Hepatocyte (in vitro differentiated cells): Measurements from ENCODE around the gene TSR2. TPM values are rescaled to one million over a fixed set of nuclear protein-coding genes. Genes with fewer than 3 reads are reported as not detected.
A peak's percentile ranks its signal among the peaks of the same experiment; 100 is the strongest.

Experiments used
- DNase-seq: peaks from one replicate; pipeline ENCODE4 v3.0.0-alpha.2; 2016; ENCODE audit warnings: low spot score
- H2AFZ ChIP-seq: fragments of 200-600 bp; sonication (generic); 2 replicates; pipeline ENCODE4 v1.6.0; 2016; ENCODE audit warnings: antibody characterized with exemption, mild to moderate bottlenecking
- H3K27ac ChIP-seq: fragments of 200-600 bp; sonication (generic); 2 replicates; pipeline ENCODE4 v1.5.1; 2016; ENCODE audit warnings: mild to moderate bottlenecking
- H3K27me3 ChIP-seq: fragments of 200-600 bp; sonication (generic); 2 replicates; pipeline ENCODE4 v1.6.1; 2016
- H3K36me3 ChIP-seq: fragments of 200-600 bp; sonication (generic); replicated peaks from 2 replicates; pipeline ENCODE4 v1.5.1; 2016; ENCODE audit warnings: low read depth; ENCODE audit not compliant: insufficient read depth
- H3K4me1 ChIP-seq: fragments of 200-600 bp; sonication (generic); 2 replicates; pipeline ENCODE4 v1.5.1; 2016; ENCODE audit warnings: mild to moderate bottlenecking, moderate library complexity; ENCODE audit not compliant: insufficient read depth
- H3K4me2 ChIP-seq: fragments of 200-600 bp; sonication (generic); 2 replicates; pipeline ENCODE4 v1.6.0; 2016
- H3K4me3 ChIP-seq: fragments of 200-600 bp; sonication (generic); 2 replicates; pipeline ENCODE4 v1.5.1; 2016; ENCODE audit warnings: mild to moderate bottlenecking
- H3K79me2 ChIP-seq: fragments of 200-600 bp; sonication (generic); 2 replicates; pipeline ENCODE4 v1.6.0; 2017; ENCODE audit warnings: mild to moderate bottlenecking
- H3K9me2 ChIP-seq: fragments of 200-600 bp; sonication (generic); replicated peaks from 2 replicates; pipeline ENCODE4 v1.6.0; 2017; ENCODE audit warnings: mild to moderate bottlenecking; ENCODE audit not compliant: insufficient read depth
- H3K9me3 ChIP-seq: fragments of 200-600 bp; sonication (generic); 2 replicates; pipeline ENCODE4 v1.5.1; 2016; ENCODE audit warnings: low read depth, mild to moderate bottlenecking
- H4K20me1 ChIP-seq: fragments of 200-600 bp; sonication (generic); 2 replicates; pipeline ENCODE4 v1.6.0; 2016; ENCODE audit warnings: mild to moderate bottlenecking; ENCODE audit not compliant: insufficient read depth, poor library complexity, severe bottlenecking
- EZH2 ChIP-seq: fragments of 200-600 bp; sonication (generic); IDR thresholded peaks from 2 replicates; pipeline ENCODE4 v1.6.1; 2016; ENCODE audit warnings: antibody characterized with exemption, mild to moderate bottlenecking, borderline replicate concordance
- EZH2phosphoT487 ChIP-seq: fragments of 200-600 bp; sonication (generic); IDR thresholded peaks from one replicate; pipeline ENCODE4 v1.6.1; 2018; ENCODE audit warnings: antibody characterized with exemption, mild to moderate bottlenecking, low read depth, moderate library complexity; ENCODE audit not compliant: unreplicated experiment, severe bottlenecking
- WGBS: methylation state at CpG from one replicate; pipeline ENCODE4 v1.1.6; 2016; ENCODE audit warnings: low lambda C conversion rate; ENCODE audit errors: missing lambda C conversion rate; 5-methylcytosine and 5-hydroxymethylcytosine counted together
- polyA plus RNA-seq: library from polyadenylated mRNA; unstranded; fragments of >200 nt; fragmentation: Nextera tagmentation; extraction: Ambion mirVana; gene quantifications from 2 replicates; pipeline ENCODE4 v1.2.1, GENCODE V29; 2016
- total RNA-seq: library from RNA; depleted of rRNA; stranded (reverse); fragments of >200 nt; gene quantifications from 2 replicates; pipeline ENCODE4 v1.2.3, GENCODE V29; 2014
- TF ChIP-seq, protein P1 (sequence below): fragments of 200-600 bp; sonication (generic); IDR thresholded peaks from 2 replicates; pipeline ENCODE4 v1.5.1; 2016; ENCODE audit warnings: antibody characterized with exemption, mild to moderate bottlenecking; ENCODE audit not compliant: poor library complexity

TSR2 gene
- total and polyA plus RNA-seq, 2 experiments from 2014 or later: 18.9 to 58.4 TPM

DNA sequence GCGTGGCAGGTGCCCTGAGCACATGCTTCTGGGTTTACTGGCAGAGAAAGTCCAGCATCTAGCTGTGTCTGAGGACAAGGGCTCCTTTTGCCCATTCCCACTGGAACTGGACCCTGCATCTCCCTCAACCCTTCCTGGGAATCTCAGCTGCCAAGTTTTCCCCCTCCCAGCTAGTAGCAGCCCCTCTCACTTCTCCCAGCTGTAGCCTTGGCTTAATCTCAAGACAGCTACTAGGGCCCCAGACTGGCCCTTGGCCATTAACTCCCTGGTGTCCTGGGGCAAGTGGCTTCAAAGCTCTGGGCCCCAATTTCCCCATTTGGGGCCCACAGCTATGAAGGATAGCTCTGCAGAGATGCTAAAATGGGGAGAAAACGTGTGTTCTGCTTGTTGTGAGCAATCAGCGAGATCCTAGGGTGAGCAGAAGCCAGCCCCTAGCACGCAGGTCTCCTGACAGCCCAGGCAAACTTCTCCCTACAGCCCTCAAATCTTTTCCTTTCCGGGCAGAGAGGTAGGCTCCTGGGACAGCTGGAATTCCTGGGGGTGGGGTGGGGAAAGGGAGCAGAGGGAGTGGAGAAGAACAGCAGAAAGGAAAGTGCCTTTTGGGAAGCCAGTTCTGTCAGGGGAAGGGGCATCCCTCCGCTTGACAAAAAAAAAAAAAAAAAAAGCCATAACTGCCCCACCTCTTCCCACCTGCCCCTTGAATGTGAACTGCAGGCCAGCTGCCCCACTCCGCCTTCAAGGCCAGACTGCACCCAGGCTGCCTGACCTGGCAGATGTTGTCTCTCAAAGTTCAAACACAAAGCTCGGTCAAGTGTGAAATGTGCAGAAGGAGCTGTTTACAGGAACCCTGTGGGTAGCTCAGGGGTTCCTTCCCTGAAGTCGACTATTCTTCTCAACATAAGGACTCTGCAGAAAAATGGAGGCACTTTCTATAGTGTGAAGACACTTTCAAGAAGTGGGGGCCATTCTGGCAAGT is 39.2 kb downstream of the TSR2 start:
- TF ChIP-seq, protein P1, sequence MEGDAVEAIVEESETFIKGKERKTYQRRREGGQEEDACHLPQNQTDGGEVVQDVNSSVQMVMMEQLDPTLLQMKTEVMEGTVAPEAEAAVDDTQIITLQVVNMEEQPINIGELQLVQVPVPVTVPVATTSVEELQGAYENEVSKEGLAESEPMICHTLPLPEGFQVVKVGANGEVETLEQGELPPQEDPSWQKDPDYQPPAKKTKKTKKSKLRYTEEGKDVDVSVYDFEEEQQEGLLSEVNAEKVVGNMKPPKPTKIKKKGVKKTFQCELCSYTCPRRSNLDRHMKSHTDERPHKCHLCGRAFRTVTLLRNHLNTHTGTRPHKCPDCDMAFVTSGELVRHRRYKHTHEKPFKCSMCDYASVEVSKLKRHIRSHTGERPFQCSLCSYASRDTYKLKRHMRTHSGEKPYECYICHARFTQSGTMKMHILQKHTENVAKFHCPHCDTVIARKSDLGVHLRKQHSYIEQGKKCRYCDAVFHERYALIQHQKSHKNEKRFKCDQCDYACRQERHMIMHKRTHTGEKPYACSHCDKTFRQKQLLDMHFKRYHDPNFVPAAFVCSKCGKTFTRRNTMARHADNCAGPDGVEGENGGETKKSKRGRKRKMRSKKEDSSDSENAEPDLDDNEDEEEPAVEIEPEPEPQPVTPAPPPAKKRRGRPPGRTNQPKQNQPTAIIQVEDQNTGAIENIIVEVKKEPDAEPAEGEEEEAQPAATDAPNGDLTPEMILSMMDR: no peak
- TF ChIP-seq EZH2phosphoT487 (no peak), EZH2 (no peak)
- Histone ChIP-seq H3K9me3 (no peaks in the 10 kb centered on the region), H2AFZ (no peak overlapping the region), H3K36me3 (no peaks in the 10 kb centered on the region), H4K20me1 (no peaks in the 10 kb centered on the region), H3K27me3 (no peaks in the 10 kb centered on the region), H3K27ac (peak overlapping the region; percentile 59), H3K4me2 (peak overlapping the region; percentile 42), H3K9me2 (no peaks in the 10 kb centered on the region), H3K79me2 (peaks cover 20% of the 10 kb centered on the region), H3K4me3 (no peak overlapping the region), H3K4me1 (peaks cover 12% of the 10 kb centered on the region)
- 33% methylated on average over 8 of the region's 9 CpGs for WGBS
- DNase-seq: no peak

DNA sequence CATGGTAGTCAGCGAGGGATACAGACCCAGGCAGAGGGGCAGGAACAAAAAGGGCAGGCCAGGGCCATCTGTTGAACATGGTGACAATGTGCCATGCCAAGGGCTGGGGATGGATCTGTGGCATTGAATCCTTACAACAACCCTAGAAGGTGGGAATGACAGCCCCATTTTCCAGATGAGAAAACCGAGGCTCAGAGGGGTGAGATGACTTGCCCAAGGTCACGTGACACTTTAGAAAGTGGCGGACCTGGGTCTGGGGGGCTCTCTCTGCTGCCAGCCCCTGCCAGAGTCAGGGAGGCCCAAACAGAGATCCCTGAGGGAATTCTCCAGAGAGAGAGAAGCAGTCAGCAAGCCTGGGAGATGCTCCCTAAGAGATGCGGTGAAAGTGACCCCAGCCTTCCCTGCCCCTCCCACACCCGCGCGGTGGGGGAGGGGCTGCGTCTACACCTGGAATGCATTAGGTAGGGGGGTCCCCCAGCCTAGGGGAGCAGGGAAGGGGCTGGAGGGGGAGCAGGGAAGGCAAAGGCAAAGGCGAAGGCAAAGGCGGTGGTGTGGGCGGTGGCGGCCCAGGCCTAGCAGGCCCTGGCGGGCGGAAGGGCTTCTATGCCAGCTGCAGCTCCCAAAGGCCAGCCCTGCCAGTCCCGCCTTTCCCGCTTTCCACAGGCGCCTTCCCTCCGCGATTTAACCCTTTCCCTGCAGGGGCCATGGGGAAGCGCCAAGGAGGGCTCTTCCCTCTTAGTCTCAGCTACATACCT is 42.8 kb downstream of the TSR2 start:
- peak; percentile 23 for DNase-seq
- H3K27me3 ChIP-seq: no peaks in the 10 kb centered on the region
- TF ChIP-seq, protein P1: no peak
- TF ChIP-seq EZH2 (no peak), EZH2phosphoT487 (no peak)
- no peaks in the 10 kb centered on the region for H4K20me1 ChIP-seq
- 68% methylated on average over 19 of the region's 21 CpGs for WGBS
- H3K4me1 ChIP-seq: peaks cover 12% of the 10 kb centered on the region
- H3K27ac ChIP-seq: peak overlapping the region; percentile 74
- no peaks in the 10 kb centered on the region for H3K9me3 ChIP-seq
- H3K9me2 ChIP-seq: no peaks in the 10 kb centered on the region
- no peaks in the 10 kb centered on the region for H3K36me3 ChIP-seq
- H3K4me3 ChIP-seq: no peak overlapping the region
- H3K4me2 ChIP-seq: peak overlapping the region; percentile 37
- H3K79me2 ChIP-seq: peaks cover 28% of the 10 kb centered on the region
- no peak overlapping the region for H2AFZ ChIP-seq

DNA sequence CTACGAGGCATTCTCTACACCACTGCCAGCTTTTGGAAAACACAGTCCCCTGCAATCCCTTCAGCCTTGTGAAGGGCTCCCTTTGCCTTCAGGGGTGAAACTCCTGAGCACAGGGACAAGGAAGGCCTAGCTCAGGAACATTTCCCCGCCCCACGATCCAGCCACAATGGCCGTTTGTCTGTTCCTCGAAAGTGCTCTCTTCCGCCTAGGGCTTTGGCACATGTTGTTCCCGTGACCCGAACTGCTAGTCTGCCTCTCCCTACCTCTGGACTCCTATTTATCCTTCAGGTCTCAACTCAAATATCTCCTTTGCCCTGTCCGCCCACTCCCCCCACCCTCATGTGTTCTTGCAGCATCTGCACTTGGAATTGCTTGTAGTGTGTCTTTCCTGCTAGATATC is 43.7 kb downstream of the TSR2 start:
- TF ChIP-seq, protein P1: no peak
- TF ChIP-seq EZH2 (no peak), EZH2phosphoT487 (no peak)
- Histone ChIP-seq H3K9me3 (no peaks in the 10 kb centered on the region), H3K4me1 (peaks cover 9% of the 10 kb centered on the region), H3K4me2 (peak overlapping the region; percentile 37), H3K79me2 (peaks cover 34% of the 10 kb centered on the region), H2AFZ (no peak overlapping the region), H3K4me3 (no peak overlapping the region), H3K36me3 (no peaks in the 10 kb centered on the region), H3K27ac (peak overlapping the region; percentile 74), H3K9me2 (no peaks in the 10 kb centered on the region), H4K20me1 (no peaks in the 10 kb centered on the region), H3K27me3 (no peaks in the 10 kb centered on the region)
- 75% methylated on average over 9 of the region's 9 CpGs for WGBS
- no peak for DNase-seq
